Measurements from ENCODE around the gene SERGEF. TPM values are rescaled to one million over a fixed set of nuclear protein-coding genes. Genes with fewer than 3 reads are reported as not detected.

SERGEF gene
- total RNA-seq, 6 experiments from 2014 or later: 8.4 to 19.5 (median 15.8) TPM

DNA sequence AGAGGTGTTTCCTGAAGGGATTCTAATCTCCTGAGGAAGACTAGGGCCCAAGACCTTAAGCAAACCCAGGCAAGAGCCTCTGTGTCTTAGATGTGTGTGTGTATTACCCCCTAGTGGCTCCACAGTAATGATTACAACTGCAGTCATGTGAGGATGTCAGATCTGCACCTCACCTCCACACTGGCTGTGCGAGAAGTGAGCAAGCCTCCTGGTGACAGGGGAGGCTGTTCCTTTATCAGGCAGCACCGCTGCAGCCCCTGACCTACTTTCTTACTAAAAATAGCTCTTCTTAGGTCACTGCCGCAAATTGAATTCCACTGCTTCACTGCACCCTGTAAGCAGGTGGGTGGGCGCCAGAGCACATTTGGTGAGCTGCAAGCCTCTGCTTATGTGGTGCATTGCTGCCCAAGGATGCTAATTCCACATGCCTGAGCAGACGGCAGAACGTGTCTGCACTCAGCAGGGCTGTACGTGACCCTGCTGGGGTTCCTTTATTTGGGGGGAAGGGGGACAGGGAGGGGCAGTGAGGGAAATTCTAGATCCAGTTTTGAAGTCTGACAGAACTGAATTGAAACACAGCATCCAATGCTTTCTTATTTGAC lies 165.9 kb downstream of the SERGEF start:
- Histone ChIP-seq H3K27ac (no peak overlapping the region), H3K36me3 (no peaks in the 10 kb centered on the region), H3K9me3 (no peaks in the 10 kb centered on the region), H3K27me3 (no peaks in the 10 kb centered on the region), H3K4me3 (no peak overlapping the region), H3K4me1 (no peaks in the 10 kb centered on the region)
- intact Hi-C loops (cut with DNase I): no loop called here
- 85% methylated on average over 3 of the region's 7 CpGs for WGBS (ENCODE audit: insufficient coverage, low coverage, low lambda C conversion rate, missing lambda C conversion rate)
- TF ChIP-seq POLR2A (IDR thresholded peaks at IDR 0.05): no peak
- peak in 1 of 4 donors; percentile 11 for TF ChIP-seq CTCF (IDR thresholded peaks at IDR 0.05)
- DNase-seq: no peak
- ATAC-seq: no peak

GRCh38 chr11:17845431-17845881 lies 167.4 kb downstream of the SERGEF start:
- intact Hi-C loops (cut with DNase I): no loop called here
- Histone ChIP-seq H3K9me3 (no peaks in the 10 kb centered on the region), H3K27me3 (no peaks in the 10 kb centered on the region), H3K4me1 (no peaks in the 10 kb centered on the region), H3K36me3 (no peaks in the 10 kb centered on the region), H3K4me3 (no peak overlapping the region), H3K27ac (no peak overlapping the region)
- TF ChIP-seq CTCF (IDR thresholded peaks at IDR 0.05): no peak
- no peak for TF ChIP-seq POLR2A (IDR thresholded peaks at IDR 0.05)
- ATAC-seq: no peak
- no peak for DNase-seq

GRCh38 chr11:17840101-17840548 lies 172.7 kb downstream of the SERGEF start:
- Histone ChIP-seq H3K27ac (no peak overlapping the region), H3K4me1 (no peaks in the 10 kb centered on the region), H3K27me3 (no peaks in the 10 kb centered on the region), H3K4me3 (no peak overlapping the region), H3K36me3 (no peaks in the 10 kb centered on the region), H3K9me3 (no peaks in the 10 kb centered on the region)
- 81% methylated on average over 3 of the region's 4 CpGs for WGBS (ENCODE audit: insufficient coverage, low coverage, low lambda C conversion rate, missing lambda C conversion rate)
- no peak for TF ChIP-seq POLR2A (IDR thresholded peaks at IDR 0.05)
- TF ChIP-seq CTCF (IDR thresholded peaks at IDR 0.05): no peak
- ATAC-seq (no peak), DNase-seq (no peak)
- intact Hi-C loops (cut with DNase I): no loop called here

DNA sequence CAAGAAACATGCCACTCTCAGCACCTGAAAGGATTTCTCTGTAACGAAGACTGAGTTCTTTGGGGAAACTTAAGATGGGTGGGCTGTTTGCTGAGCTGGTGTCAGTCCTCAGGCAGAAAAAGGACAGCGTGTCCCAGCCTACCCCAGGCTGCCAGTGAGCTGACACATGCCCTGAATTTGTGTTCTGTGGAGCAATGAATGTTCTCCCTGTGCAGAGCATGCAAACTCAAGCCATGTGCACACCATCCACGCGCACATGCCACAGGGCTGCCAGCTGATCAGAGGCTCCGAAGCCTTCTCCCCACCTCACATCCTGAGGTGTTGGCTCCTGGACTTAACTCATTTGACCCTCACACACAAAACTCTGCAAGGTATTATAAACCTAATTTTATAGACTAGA lies 173.4 kb downstream of the SERGEF start:
- intact Hi-C loops (cut with DNase I): no loop called here
- TF ChIP-seq POLR2A (IDR thresholded peaks at IDR 0.05): no peak
- no peak for TF ChIP-seq CTCF (IDR thresholded peaks at IDR 0.05)
- no peak for DNase-seq

GRCh38 chr11:17838102-17838501 lies 174.7 kb downstream of the SERGEF start:
- no peak overlapping the region for H3K27ac ChIP-seq
- intact Hi-C loops (cut with DNase I): no loop called here

More for the DNA sequence above, 173.4 kb downstream of the SERGEF start:
- H3K4me3 ChIP-seq: no peak overlapping the region
- no peak overlapping the region for H3K27ac ChIP-seq
- ATAC-seq: no peak
- no peaks in the 10 kb centered on the region for H3K36me3 ChIP-seq
- H3K27me3 ChIP-seq: no peaks in the 10 kb centered on the region
- no peaks in the 10 kb centered on the region for H3K9me3 ChIP-seq
- WGBS (ENCODE audit: insufficient coverage, low coverage, low lambda C conversion rate, missing lambda C conversion rate): 80% methylated on average over 2 of the region's 5 CpGs
- H3K4me1 ChIP-seq: no peaks in the 10 kb centered on the region

More at GRCh38 chr11:17838102-17838501, 174.7 kb downstream of the SERGEF start:
- Histone ChIP-seq H3K4me1 (no peaks in the 10 kb centered on the region), H3K9me3 (no peaks in the 10 kb centered on the region), H3K36me3 (no peaks in the 10 kb centered on the region), H3K4me3 (no peak overlapping the region), H3K27me3 (no peaks in the 10 kb centered on the region)
- DNase-seq (no peak), ATAC-seq (no peak)
- TF ChIP-seq CTCF (IDR thresholded peaks at IDR 0.05): no peak
- WGBS (ENCODE audit: insufficient coverage, low coverage, low lambda C conversion rate, missing lambda C conversion rate): 75% methylated on average over 1 of the region's 3 CpGs
